Fibroblast of the aortic adventitia (primary cell): ENCODE measurements around the gene HDHD2. TPM values are rescaled to one million over a fixed set of nuclear protein-coding genes. Genes with fewer than 3 reads are reported as not detected.
A peak's percentile ranks its signal among the peaks of the same experiment; 100 is the strongest.
"Not testable (repeated sequence)": the region's sequence is repeated elsewhere in the genome, so short reads cannot be mapped to it uniquely, and the experiment has no call there.

ENCODE experiments used
- DNase-seq: peaks from one replicate; pipeline ENCODE4 v3.0.0-alpha.2; 2010; ENCODE audit warnings: low read depth
- H3K4me3 ChIP-seq: 2 replicates; pipeline ENCODE4 v1.5.1; 2011; ENCODE audit warnings: low read depth, mild to moderate bottlenecking, control low read depth, low read length, moderate library complexity
- total RNA-seq: library from RNA; depleted of rRNA; stranded (reverse); fragments of >200 nt; gene quantifications from 2 replicates; pipeline ENCODE4 v1.2.3, GENCODE V29; 2012; ENCODE audit warnings: low replicate concordance
- TF ChIP-seq, protein P1 (sequence below): IDR thresholded peaks from 2 replicates; pipeline ENCODE4 v1.5.1; 2011; ENCODE audit warnings: mild to moderate bottlenecking, low read length, control low read depth, inconsistent platforms; ENCODE audit not compliant: insufficient read depth

The HDHD2 gene, protein sequence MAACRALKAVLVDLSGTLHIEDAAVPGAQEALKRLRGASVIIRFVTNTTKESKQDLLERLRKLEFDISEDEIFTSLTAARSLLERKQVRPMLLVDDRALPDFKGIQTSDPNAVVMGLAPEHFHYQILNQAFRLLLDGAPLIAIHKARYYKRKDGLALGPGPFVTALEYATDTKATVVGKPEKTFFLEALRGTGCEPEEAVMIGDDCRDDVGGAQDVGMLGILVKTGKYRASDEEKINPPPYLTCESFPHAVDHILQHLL
- 24.3 and 49.7 TPM in 2 replicates for total RNA-seq

DNA sequence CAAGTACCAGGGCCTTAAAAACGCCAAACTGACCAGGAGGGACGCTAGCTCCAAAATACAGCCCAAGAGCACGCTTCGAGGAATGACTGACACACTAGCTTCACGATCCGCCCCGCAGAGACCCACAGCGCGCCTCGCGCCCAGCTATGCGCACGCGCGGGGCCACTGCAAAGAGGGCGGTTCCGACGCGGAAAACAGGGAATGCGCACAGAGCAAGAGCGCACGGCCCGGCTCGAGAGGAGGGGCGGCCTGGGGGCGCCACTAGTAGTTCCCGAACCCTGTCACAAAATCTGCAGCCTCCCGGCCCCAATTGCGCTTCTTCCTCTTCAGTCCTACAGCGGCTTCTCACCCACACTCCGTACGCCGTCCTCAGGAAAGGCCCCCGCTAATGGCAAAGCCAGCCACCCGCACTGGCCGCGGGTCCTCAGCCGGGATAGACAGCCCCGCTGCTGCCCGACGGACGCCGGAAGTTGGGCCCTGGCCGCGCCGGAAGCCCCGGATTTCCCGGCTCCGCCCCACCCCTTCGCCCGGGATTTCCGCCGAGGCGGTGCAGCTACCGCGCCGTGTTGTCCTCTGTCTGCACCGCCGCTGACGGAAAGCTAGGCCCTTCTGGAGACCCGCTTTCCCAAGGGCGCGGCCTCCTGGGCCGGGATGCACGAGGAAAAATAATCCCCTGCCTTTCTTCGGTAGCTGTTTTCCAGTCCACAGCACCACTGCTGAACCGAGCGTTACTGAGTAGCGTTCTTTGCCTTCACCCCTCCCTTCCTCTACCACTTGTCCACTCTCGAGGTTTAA is at the start of gene HDHD2:
Gene HDHD2 (minus strand): TSS at position 472 of the 795 bp plus-strand sequence. CDS start 14,061 bp downstream, outside the sequence.
- H3K4me3 ChIP-seq = peak within 1 kb of the TSS; percentile 92
- TF ChIP-seq, protein P1, sequence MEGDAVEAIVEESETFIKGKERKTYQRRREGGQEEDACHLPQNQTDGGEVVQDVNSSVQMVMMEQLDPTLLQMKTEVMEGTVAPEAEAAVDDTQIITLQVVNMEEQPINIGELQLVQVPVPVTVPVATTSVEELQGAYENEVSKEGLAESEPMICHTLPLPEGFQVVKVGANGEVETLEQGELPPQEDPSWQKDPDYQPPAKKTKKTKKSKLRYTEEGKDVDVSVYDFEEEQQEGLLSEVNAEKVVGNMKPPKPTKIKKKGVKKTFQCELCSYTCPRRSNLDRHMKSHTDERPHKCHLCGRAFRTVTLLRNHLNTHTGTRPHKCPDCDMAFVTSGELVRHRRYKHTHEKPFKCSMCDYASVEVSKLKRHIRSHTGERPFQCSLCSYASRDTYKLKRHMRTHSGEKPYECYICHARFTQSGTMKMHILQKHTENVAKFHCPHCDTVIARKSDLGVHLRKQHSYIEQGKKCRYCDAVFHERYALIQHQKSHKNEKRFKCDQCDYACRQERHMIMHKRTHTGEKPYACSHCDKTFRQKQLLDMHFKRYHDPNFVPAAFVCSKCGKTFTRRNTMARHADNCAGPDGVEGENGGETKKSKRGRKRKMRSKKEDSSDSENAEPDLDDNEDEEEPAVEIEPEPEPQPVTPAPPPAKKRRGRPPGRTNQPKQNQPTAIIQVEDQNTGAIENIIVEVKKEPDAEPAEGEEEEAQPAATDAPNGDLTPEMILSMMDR = no peak
- peak; percentile 72 for DNase-seq

DNA sequence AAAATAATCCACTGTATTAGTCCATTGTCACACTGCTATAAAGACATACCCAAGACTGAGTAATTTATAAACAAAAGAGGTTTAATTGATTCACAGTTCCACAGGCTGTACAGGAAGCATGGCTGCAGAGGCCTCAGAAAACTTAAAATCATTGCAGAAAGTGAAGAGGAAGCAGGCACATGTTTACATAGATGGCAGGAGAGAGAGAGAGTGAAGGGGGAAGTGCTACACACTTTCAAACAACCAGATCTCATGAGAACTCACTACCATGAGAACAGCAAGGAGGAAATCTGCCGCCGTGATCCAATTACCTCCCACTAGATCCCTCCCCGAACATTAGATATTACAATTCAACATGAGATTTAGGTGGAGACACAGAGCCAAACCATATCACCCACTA is 45.7 kb upstream of the HDHD2 start:
- not testable (repeated sequence) for H3K4me3 ChIP-seq, DNase-seq

DNA sequence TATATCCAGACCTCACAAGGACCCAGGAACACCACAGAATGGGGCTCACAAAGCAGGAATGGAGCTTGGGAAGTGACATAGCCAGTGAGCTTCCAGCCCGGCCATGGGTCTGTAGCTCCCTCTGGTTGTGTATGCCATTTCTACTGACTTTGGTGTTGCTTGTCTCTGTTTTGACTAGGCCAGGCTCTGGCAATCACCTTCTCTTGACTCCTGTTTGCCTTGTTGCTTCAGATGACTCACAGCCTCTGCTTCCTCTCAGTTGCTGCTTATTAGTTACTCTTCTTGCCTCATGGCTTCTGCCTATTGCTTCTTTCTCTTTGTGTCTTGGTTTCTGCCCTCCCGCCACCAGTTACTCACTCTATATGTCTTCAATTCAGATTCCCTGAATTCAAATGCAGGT is 41.7 kb upstream of the HDHD2 start:
- DNase-seq = peak; percentile 9
- no peak overlapping the region for H3K4me3 ChIP-seq
- TF ChIP-seq, protein P1 = no peak

DNA sequence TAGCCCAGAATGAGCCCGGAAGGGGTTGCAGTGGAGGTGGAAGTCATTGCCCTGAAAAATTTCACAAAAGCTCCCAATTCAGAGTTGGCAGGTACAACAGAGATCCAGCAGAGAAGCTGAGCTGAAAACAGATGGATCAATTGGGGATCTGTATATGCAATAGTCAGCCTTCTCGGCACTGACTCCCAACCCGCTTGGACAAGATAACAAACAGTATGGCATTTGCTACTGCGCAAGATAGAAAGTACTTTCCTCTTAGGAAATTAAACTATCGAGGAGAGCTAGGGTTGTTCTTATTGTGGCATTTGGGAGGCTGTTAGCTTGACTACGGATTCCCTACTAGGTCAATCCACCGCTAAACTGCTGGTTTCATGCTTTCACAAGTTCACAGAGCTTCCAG is 37.4 kb upstream of the HDHD2 start:
- DNase-seq = no peak
- TF ChIP-seq, protein P1 = no peak
- no peak overlapping the region for H3K4me3 ChIP-seq

DNA sequence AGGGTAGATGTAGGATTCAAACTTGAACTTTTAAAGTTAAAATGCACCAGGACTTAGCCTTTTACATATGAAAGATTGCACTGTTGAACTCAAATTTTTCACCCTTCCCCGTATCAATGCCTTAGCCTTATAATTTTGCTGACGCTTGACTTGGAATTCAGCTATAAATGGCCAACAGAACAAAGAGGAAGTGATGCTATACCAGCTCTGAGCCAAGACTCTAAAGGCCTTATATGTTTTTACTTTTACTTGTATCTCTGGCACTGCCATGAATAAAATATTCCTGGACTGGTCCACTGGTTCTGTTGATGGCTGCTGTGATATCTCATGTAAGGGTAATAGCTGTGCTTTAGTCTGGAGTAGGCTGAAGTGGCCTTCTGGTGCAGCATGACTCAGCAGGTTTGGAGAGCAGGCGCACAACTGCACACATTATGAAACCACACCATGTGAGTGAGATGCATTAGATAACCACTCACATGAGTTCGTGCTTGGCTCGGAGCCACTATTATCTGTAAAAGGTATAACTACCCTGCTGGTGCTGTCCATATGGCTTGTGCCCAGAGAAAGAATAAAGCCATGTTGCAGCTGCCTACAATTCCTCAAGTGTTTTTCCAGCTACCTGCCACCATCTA is 34.2 kb upstream of the HDHD2 start:
- no peak overlapping the region for H3K4me3 ChIP-seq
- peak; percentile 73 for DNase-seq
- TF ChIP-seq, protein P1 = no peak

DNA sequence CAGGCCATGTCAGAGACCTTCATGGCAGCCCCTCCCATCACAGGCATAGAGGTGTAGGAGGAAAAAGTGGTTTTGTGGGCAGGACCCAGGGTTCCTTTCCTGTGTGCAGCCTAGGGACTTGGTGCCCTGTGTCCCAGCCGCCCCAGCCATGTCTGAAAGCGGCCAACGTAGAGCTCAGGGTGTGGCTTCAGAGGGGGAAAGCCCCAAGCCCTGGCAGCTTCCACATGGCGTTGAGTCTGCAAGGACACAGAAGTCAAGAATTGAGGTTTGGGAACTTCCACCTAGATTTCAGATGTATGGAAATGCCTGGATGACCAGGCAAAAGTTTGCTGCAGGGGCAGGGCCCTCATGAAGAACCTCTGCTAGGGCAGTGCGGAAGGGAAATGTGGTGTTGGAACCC is 31.9 kb upstream of the HDHD2 start:
- H3K4me3 ChIP-seq, DNase-seq: not testable (repeated sequence)

DNA sequence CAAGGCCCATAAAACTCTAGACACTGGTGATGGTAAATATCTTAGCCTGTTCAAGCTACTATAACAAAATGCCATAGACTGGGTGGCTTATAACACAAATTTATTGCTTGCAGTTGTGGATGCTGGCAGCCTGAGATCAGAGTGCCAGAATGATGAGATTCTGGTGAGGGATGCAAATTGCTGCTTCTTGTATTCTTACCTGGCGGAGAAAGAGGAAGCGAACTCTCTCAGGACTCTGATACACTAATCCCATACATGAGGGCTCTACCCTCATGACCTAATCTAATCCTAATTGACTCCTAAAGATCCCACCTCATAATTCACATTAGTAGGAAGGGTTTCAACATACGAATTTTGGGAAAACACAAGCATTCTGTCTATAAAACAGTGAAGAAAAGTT is 30.5 kb upstream of the HDHD2 start:
- TF ChIP-seq, protein P1 = no peak
- DNase-seq = no peak
- H3K4me3 ChIP-seq = no peak overlapping the region
